Testis (tissue), 2 donors: ENCODE data around the gene TMEM9.

Experiments used
- CTCF ChIP-seq, 3 experiments: fragments of 450-650 bp in 2 of 3; fragments of 200-600 bp in 1 of 3; sonication (generic) in 1 of 3; IDR thresholded peaks; one replicate each; pipeline ENCODE4 v1.5.1; 2016 to 2019; ENCODE audit warnings: antibody characterized with exemption in 3 of 3, mild to moderate bottlenecking in 2 of 3, moderate library complexity in 1 of 3
- POLR2A ChIP-seq: fragments of 450-650 bp; IDR thresholded peaks from one replicate; pipeline ENCODE4 v1.6.1; 2017; ENCODE audit warnings: antibody characterized with exemption, mild to moderate bottlenecking, moderate library complexity

- TF ChIP-seq CTCF (IDR thresholded peaks at IDR 0.05) (no peak), POLR2A (no peak)
Measured at GRCh38 chr1:201093561-201093960, 60.7 kb downstream of the TMEM9 start.
